Peyer's patch (tissue), 4 donors: ENCODE data around the gene SLC44A2. TPM values are rescaled to one million over a fixed set of nuclear protein-coding genes. Genes with fewer than 3 reads are reported as not detected.

Experiments
- DNase-seq, 3 donors: peaks; one replicate each; pipeline ENCODE4 v3.0.0-alpha.2; 2017 to 2019
- H3K27ac ChIP-seq, 4 donors: fragments of 200-600 bp; sonication (generic); one replicate each; pipeline ENCODE4 v1.5.1; 2016 to 2019
- H3K27me3 ChIP-seq, 2 donors: fragments of 200-600 bp; sonication (generic); one replicate each; pipeline ENCODE4 v1.5.1; 2019
- H3K36me3 ChIP-seq, 3 donors: fragments of 200-600 bp; sonication (generic); one replicate each; pipeline ENCODE4 v1.5.1; 2016 to 2019
- H3K4me1 ChIP-seq, 4 donors: fragments of 200-600 bp; sonication (generic); one replicate each; pipeline ENCODE4 v1.5.1; 2016 to 2019
- H3K4me3 ChIP-seq, 4 donors: fragments of 200-600 bp; sonication (generic); 1 replicate in 3 of 4; 2 replicates in 1 of 4; pipeline ENCODE4 v1.5.1; 2016 to 2019; ENCODE audit warnings: mild to moderate bottlenecking in 1 of 4
- H3K9me3 ChIP-seq, 4 donors: fragments of 200-600 bp; sonication (generic); one replicate each; pipeline ENCODE4 v1.5.1; 2016 to 2019; ENCODE audit warnings: mild to moderate bottlenecking in 1 of 4
- POLR2A ChIP-seq, 2 donors: fragments of 450-650 bp; IDR thresholded peaks; one replicate each; pipeline ENCODE4 v1.5.1; 2017; ENCODE audit warnings: antibody characterized with exemption in 2 of 2, mild to moderate bottlenecking in 2 of 2, moderate library complexity in 2 of 2
- total RNA-seq, 4 donors: library from RNA; depleted of rRNA; stranded (reverse); fragments of >200 nt; gene quantifications; one replicate each; pipeline ENCODE4 v1.1.0, GENCODE V29; 2016
- TF ChIP-seq, protein P1 (sequence below), 6 experiments: fragments of 450-650 bp in 4 of 6; fragments of 200-600 bp in 2 of 6; sonication (generic) in 1 of 6; IDR thresholded peaks; one replicate each; pipeline ENCODE4 v1.5.1; 2017 to 2019; ENCODE audit warnings: antibody characterized with exemption in 6 of 6, mild to moderate bottlenecking in 3 of 6, moderate library complexity in 1 of 6

Gene SLC44A2
- total RNA-seq, 4 donors from 2014 or later, result 24.2 to 81.7 (median 57.6) TPM

DNA sequence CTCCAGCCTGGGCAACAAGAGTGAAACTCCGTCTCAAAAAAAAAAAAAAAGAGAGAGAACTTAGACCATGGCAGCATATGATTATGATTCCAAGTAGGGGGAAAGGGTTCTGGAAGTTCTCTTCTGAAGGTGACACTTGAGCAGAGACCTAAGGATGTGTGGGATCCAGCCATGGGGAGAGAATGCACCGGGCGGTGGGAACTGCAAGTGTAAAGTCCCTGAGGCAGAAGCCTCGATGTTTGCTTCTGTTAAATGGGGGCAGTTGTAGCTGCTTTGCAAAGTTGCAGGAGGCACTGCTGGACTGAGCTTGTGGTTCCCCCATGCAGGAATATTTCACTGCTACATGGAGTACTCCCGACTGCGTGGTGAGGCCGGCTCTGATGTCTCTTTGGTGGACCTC lies 9.1 kb downstream of the SLC44A2 start:
- no peaks in the 10 kb centered on the region for H3K27me3 ChIP-seq
- TF ChIP-seq, protein P1, sequence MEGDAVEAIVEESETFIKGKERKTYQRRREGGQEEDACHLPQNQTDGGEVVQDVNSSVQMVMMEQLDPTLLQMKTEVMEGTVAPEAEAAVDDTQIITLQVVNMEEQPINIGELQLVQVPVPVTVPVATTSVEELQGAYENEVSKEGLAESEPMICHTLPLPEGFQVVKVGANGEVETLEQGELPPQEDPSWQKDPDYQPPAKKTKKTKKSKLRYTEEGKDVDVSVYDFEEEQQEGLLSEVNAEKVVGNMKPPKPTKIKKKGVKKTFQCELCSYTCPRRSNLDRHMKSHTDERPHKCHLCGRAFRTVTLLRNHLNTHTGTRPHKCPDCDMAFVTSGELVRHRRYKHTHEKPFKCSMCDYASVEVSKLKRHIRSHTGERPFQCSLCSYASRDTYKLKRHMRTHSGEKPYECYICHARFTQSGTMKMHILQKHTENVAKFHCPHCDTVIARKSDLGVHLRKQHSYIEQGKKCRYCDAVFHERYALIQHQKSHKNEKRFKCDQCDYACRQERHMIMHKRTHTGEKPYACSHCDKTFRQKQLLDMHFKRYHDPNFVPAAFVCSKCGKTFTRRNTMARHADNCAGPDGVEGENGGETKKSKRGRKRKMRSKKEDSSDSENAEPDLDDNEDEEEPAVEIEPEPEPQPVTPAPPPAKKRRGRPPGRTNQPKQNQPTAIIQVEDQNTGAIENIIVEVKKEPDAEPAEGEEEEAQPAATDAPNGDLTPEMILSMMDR (IDR thresholded peaks at IDR 0.05), result no peak
- TF ChIP-seq POLR2A (IDR thresholded peaks at IDR 0.05), result no peak
- no peak overlapping the region for H3K27ac ChIP-seq
- peaks cover 0 to 7% (median 0%) of the 10 kb centered on the region in 4 donors for H3K4me1 ChIP-seq
- no peak for DNase-seq
- no peaks in the 10 kb centered on the region for H3K9me3 ChIP-seq
- no peak overlapping the region for H3K4me3 ChIP-seq
- peaks cover 0 to 91% (median 0%) of the 10 kb centered on the region in 3 donors for H3K36me3 ChIP-seq

- no peak for DNase-seq
- Histone ChIP-seq H3K4me3 (no peak overlapping the region), H3K27me3 (no peaks in the 10 kb centered on the region), H3K36me3 (peaks cover 0 to 86% (median 0%) of the 10 kb centered on the region in 3 donors), H3K4me1 (peaks cover 0 to 12% (median 0%) of the 10 kb centered on the region in 4 donors), H3K27ac (no peak overlapping the region), H3K9me3 (no peaks in the 10 kb centered on the region)
- TF ChIP-seq, protein P1 (IDR thresholded peaks at IDR 0.05), result no peak
- TF ChIP-seq POLR2A (IDR thresholded peaks at IDR 0.05), result no peak
Observed at GRCh38 chr19:10634963-10635362, 9.6 kb downstream of the SLC44A2 start.

- peaks cover 0 to 85% (median 0%) of the 10 kb centered on the region in 3 donors for H3K36me3 ChIP-seq
- no peak overlapping the region for H3K27ac ChIP-seq
- DNase-seq, result no peak
- TF ChIP-seq POLR2A (IDR thresholded peaks at IDR 0.05), result no peak
- TF ChIP-seq, protein P1 (IDR thresholded peaks at IDR 0.05), result no peak
- H3K4me1 ChIP-seq, result peaks cover 0 to 19% (median 0%) of the 10 kb centered on the region in 4 donors
- no peaks in the 10 kb centered on the region for H3K27me3 ChIP-seq
- no peaks in the 10 kb centered on the region for H3K9me3 ChIP-seq
- H3K4me3 ChIP-seq, result no peak overlapping the region
Observed at GRCh38 chr19:10636304-10636972, 11.1 kb downstream of the SLC44A2 start.

GRCh38 chr19:10637894-10638293 lies 12.5 kb downstream of the SLC44A2 start:
- TF ChIP-seq, protein P1 (IDR thresholded peaks at IDR 0.05), result no peak
- no peak for TF ChIP-seq POLR2A (IDR thresholded peaks at IDR 0.05)
- H3K36me3 ChIP-seq, result peaks cover 0 to 82% (median 0%) of the 10 kb centered on the region in 3 donors

DNA sequence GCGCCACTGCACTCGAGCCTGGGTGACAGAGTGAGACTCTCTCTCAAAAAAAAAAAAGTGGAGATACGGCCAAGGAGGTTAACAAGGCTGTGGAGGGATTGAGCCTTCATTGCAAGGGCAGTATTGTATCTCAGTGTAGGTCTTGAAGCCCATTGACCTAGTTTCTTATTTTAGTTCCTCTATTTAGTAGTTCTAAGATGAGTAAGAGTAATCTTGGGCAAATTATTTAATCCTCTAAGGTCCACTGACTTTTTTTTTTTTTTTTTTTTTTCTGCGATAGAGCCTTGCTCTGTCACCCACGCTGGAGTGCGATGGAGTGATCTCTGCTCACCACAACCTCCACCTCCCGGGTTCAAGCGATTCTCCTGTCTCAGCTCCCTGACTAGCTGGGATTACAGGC lies 14.5 kb downstream of the SLC44A2 start:
- peaks cover 0 to 33% (median 6%) of the 10 kb centered on the region in 4 donors for H3K4me1 ChIP-seq
- no peak overlapping the region for H3K4me3 ChIP-seq

More at GRCh38 chr19:10637894-10638293, 12.5 kb downstream of the SLC44A2 start:
- Histone ChIP-seq H3K27ac (no peak overlapping the region), H3K4me1 (peaks cover 0 to 19% (median 0%) of the 10 kb centered on the region in 4 donors), H3K9me3 (no peaks in the 10 kb centered on the region), H3K27me3 (no peaks in the 10 kb centered on the region), H3K4me3 (no peak overlapping the region)
- DNase-seq, result no peak

More for the DNA sequence above, 14.5 kb downstream of the SLC44A2 start:
- no peak for DNase-seq
- Histone ChIP-seq H3K36me3 (peaks cover 0 to 76% (median 0%) of the 10 kb centered on the region in 3 donors), H3K27me3 (no peaks in the 10 kb centered on the region), H3K27ac (peak overlapping the region in 3 of 4 donors; percentile 15 to 39 (median 25)), H3K9me3 (no peaks in the 10 kb centered on the region)
- no peak for TF ChIP-seq POLR2A (IDR thresholded peaks at IDR 0.05)
- TF ChIP-seq, protein P1 (IDR thresholded peaks at IDR 0.05), result no peak
